Keratinocyte (primary cell): ENCODE data around the gene BCL2L12.

Experiments used
- EZH2 ChIP-seq: IDR thresholded peaks from one replicate; pipeline ENCODE4 v1.6.1; 2012; ENCODE audit warnings: inconsistent platforms, mild to moderate bottlenecking, low read length, moderate library complexity
- TF ChIP-seq, protein P1 (sequence below), 3 experiments: IDR thresholded peaks in 1 of 3; conservative IDR thresholded peaks in 1 of 3; optimal IDR thresholded peaks in 1 of 3; 2 replicates in 2 of 3; 3 replicates in 1 of 3; pipeline versions ENCODE3 to v1.5.1; 2011; ENCODE audit warnings: low read length in 3 of 3, mild to moderate bottlenecking in 3 of 3, moderate library complexity in 2 of 3, control low read depth in 1 of 3, inconsistent platforms in 1 of 3; ENCODE audit not compliant: insufficient read depth in 2 of 3; ENCODE audit errors: extremely low read depth in 1 of 3

DNA sequence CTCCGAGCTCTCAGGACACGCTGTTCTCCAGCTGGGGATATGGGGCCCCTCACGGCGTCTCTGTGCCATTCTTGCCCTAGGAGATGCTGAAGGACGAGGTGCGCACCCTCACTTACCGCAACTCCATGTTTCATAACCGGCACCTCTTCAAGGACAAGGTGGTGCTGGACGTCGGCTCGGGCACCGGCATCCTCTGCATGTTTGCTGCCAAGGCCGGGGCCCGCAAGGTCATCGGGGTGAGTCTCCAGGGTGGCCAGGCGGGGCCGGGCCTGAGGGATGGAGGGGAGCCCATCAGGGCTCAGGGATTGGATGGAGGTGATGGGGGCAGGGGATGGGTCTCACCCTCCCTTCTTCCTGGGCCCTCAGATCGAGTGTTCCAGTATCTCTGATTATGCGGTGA lies 16.1 kb downstream of the BCL2L12 start:
- TF ChIP-seq EZH2 = no peak
- TF ChIP-seq, protein P1, sequence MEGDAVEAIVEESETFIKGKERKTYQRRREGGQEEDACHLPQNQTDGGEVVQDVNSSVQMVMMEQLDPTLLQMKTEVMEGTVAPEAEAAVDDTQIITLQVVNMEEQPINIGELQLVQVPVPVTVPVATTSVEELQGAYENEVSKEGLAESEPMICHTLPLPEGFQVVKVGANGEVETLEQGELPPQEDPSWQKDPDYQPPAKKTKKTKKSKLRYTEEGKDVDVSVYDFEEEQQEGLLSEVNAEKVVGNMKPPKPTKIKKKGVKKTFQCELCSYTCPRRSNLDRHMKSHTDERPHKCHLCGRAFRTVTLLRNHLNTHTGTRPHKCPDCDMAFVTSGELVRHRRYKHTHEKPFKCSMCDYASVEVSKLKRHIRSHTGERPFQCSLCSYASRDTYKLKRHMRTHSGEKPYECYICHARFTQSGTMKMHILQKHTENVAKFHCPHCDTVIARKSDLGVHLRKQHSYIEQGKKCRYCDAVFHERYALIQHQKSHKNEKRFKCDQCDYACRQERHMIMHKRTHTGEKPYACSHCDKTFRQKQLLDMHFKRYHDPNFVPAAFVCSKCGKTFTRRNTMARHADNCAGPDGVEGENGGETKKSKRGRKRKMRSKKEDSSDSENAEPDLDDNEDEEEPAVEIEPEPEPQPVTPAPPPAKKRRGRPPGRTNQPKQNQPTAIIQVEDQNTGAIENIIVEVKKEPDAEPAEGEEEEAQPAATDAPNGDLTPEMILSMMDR (optimal IDR thresholded peaks at IDR 0.05 in 1 of 3, IDR thresholded peaks at IDR 0.05 in 1 of 3, conservative IDR thresholded peaks at IDR 0.05 in 1 of 3; ENCODE audit: extremely low read depth in 1 of 3, insufficient read depth in 2 of 3, low read length in 3 of 3) = no peak
